ENCODE data around the gene DDX50. TPM values are rescaled to one million over a fixed set of nuclear protein-coding genes. Genes with fewer than 3 reads are reported as not detected.

Gene DDX50
- total RNA-seq, 1 experiment from 2014 or later: 44.4 TPM

DNA sequence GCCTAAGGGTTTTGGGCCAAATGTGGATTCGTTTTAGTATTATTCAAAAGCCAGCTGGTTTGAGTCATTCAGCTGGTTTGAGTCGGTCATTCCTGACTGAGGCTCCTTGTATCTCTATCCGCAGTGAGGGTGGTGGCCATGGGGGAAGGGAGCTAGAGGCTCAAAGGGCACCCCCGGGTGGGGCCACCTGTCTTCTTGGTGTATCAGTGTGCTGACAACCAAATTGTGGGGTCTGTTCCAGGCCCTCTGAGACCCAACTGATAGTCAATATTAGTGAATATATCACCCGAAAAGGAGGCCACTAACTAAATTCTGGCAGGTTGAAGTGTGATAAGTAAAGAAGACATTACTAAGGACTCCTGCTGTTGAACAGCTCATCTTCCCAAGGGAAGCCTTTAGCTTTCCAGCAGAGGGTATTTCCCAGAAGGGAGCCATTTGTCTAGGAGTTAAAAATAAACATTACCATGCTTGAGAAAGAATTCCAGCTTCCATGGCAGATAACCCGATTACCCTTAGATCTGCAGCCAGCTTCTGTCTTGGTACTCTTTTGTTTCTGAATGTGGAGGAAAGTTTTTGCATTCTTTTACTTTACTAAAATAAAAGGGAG, 29.9 kb upstream of the DDX50 start:
- peaks cover 14% of the 10 kb centered on the region for H3K27me3 Mint-ChIP-seq (ENCODE audit: unreplicated experiment)
- H3K4me1 Mint-ChIP-seq (ENCODE audit: low read depth, unreplicated experiment): no peaks in the 10 kb centered on the region
- intact Hi-C loops (cut with micrococcal nuclease; ENCODE audit: unreplicated experiment): no loop called here
- peaks cover 4% of the 10 kb centered on the region for H3K9me3 Mint-ChIP-seq (ENCODE audit: low read depth, unreplicated experiment)
- H3K4me3 Mint-ChIP-seq (ENCODE audit: low read depth, unreplicated experiment): no peak overlapping the region
- H3K36me3 Mint-ChIP-seq (ENCODE audit: insufficient read depth, unreplicated experiment): no peaks in the 10 kb centered on the region
- CTCF ChIA-PET: interaction anchor here (0.9 kb wide), 1 partner anchor 18 kb away, joined by 3 read pairs; no protein-coding TSS in a partner anchor
- no TSS peak for BruUV-seq (replicated peaks)
- DNase-seq: no peak
- H3K27ac Mint-ChIP-seq (ENCODE audit: unreplicated experiment): no peak overlapping the region
- TF ChIP-seq, protein P1, sequence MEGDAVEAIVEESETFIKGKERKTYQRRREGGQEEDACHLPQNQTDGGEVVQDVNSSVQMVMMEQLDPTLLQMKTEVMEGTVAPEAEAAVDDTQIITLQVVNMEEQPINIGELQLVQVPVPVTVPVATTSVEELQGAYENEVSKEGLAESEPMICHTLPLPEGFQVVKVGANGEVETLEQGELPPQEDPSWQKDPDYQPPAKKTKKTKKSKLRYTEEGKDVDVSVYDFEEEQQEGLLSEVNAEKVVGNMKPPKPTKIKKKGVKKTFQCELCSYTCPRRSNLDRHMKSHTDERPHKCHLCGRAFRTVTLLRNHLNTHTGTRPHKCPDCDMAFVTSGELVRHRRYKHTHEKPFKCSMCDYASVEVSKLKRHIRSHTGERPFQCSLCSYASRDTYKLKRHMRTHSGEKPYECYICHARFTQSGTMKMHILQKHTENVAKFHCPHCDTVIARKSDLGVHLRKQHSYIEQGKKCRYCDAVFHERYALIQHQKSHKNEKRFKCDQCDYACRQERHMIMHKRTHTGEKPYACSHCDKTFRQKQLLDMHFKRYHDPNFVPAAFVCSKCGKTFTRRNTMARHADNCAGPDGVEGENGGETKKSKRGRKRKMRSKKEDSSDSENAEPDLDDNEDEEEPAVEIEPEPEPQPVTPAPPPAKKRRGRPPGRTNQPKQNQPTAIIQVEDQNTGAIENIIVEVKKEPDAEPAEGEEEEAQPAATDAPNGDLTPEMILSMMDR (IDR thresholded peaks at IDR 0.05; ENCODE audit: unreplicated experiment): no peak

DNA sequence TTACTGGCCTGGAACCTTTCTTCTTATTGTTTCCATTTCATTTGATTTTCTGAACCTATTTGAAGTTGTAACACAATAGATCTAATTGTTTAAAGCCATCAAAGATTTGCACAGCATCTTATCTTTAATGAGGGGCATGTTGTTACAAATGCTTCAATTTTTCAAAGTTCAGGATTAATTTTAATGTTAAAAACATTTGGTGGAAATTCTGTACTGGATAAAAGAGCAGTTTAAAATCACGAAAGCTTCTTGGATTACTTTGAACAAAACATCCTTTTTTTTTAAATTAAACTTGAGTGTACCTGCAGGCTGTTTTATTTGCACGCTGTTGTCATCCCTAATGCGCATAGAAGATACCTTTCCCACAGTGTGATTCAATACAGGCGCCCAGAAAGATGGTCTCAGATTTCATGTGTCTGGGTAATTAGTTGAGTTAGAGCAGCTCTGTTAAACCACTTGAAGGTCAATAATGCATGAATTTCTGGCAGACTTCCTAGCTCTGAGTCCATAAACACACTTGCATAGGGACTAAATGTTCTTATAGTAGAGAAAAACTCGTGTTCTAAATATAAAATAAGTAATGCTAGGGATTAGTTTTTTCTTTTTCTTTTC, 29.3 kb upstream of the DDX50 start:
- Mint-ChIP-seq H3K27me3 (ENCODE audit: unreplicated experiment) (peaks cover 14% of the 10 kb centered on the region), H3K4me1 (ENCODE audit: low read depth, unreplicated experiment) (no peaks in the 10 kb centered on the region), H3K36me3 (ENCODE audit: insufficient read depth, unreplicated experiment) (no peaks in the 10 kb centered on the region), H3K27ac (ENCODE audit: unreplicated experiment) (no peak overlapping the region), H3K9me3 (ENCODE audit: low read depth, unreplicated experiment) (peaks cover 4% of the 10 kb centered on the region), H3K4me3 (ENCODE audit: low read depth, unreplicated experiment) (no peak overlapping the region)
- TF ChIP-seq, protein P1 (IDR thresholded peaks at IDR 0.05; ENCODE audit: unreplicated experiment): no peak
- CTCF ChIA-PET: no interaction called here
- DNase-seq: no peak
- intact Hi-C loops (cut with micrococcal nuclease; ENCODE audit: unreplicated experiment): no loop called here
- BruUV-seq (replicated peaks): no TSS peak

DNA sequence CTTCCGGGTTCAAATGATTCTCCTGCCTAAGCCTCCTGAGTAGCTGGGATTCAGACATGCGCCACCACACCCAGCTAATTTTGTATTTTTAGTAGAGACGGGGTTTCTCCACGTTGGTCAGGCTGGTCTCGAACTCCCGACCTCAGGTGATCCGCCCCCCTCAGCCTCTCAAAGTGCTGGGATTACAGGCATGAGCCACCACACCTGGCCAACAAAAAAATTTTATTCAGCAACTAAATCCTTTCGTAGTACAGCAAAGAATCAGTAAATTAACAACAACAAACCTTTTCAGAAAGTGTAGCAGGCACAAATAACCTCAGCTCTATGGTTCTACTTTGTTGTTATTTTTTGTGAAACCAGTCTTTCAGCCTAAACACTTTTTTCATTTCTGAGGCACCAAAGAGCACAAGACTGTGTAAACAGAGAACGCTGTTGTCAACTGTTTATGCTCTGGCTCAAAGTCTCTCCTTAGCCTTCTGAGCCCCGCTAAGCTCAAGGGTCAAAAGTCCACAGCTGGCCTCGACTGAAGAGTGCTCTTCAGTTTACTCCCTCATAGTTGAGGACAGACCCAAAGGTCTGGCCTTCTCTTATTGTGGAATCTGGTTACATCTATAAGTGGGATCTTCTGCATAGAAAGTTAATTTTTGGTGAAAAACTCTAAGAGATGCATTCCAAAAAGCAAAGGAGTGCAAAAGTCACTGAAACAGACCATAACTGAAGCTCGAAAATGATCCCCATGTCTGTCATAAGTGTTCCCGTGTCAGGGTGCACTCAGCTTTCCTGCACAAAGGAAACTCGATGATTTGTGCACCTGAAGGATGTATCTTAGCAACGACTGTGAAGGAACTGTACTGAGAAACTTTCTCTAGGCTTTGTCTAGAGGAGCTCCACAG, 24.6 kb upstream of the DDX50 start:
- intact Hi-C loops (cut with micrococcal nuclease; ENCODE audit: unreplicated experiment): no loop called here
- TF ChIP-seq, protein P1 (IDR thresholded peaks at IDR 0.05; ENCODE audit: unreplicated experiment): no peak
- Mint-ChIP-seq H3K9me3 (ENCODE audit: low read depth, unreplicated experiment) (no peaks in the 10 kb centered on the region), H3K27me3 (ENCODE audit: unreplicated experiment) (no peaks in the 10 kb centered on the region), H3K27ac (ENCODE audit: unreplicated experiment) (no peak overlapping the region), H3K4me1 (ENCODE audit: low read depth, unreplicated experiment) (no peaks in the 10 kb centered on the region), H3K4me3 (ENCODE audit: low read depth, unreplicated experiment) (no peak overlapping the region), H3K36me3 (ENCODE audit: insufficient read depth, unreplicated experiment) (no peaks in the 10 kb centered on the region)
- no peak for DNase-seq
- CTCF ChIA-PET: no interaction called here
- no TSS peak for BruUV-seq (replicated peaks)

DNA sequence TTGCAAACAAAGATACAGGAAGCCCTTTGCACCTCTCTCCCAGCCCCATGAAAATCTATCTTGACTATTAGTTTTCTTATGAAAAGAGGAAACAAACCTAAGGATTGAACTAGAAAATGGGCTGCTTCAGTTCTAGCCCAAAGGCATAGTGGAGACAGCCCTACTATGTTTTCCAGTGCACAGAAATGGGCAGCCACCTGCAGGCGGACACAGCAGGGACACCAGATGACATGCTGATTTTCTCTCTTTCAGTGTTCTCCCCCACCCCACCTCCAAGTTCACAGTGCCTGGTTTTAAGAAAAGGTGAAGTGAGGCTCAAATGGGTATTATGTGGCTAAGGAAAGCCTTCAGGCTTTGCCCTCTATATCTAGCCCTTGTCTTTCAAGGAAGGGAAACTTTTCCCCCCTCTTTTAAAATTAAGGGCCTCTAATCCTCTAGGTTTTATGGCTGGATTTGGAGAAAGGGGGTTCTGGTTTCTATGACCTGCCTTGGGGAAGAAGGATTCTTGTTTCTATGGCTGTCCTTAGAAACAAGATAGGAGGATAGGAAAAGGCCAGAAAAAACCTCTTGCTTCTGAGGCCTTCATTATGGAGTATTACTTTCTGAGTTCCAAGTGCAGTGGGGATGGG, 23.5 kb upstream of the DDX50 start:
- CTCF ChIA-PET: no interaction called here
- intact Hi-C loops (cut with micrococcal nuclease; ENCODE audit: unreplicated experiment): no loop called here
- H3K4me1 Mint-ChIP-seq (ENCODE audit: low read depth, unreplicated experiment): no peaks in the 10 kb centered on the region

More for the DNA sequence above, 23.5 kb upstream of the DDX50 start:
- no peak overlapping the region for H3K4me3 Mint-ChIP-seq (ENCODE audit: low read depth, unreplicated experiment)
- H3K27me3 Mint-ChIP-seq (ENCODE audit: unreplicated experiment): no peaks in the 10 kb centered on the region
- no peaks in the 10 kb centered on the region for H3K36me3 Mint-ChIP-seq (ENCODE audit: insufficient read depth, unreplicated experiment)
- no TSS peak for BruUV-seq (replicated peaks)
- no peak for DNase-seq
- H3K9me3 Mint-ChIP-seq (ENCODE audit: low read depth, unreplicated experiment): no peaks in the 10 kb centered on the region
- no peak overlapping the region for H3K27ac Mint-ChIP-seq (ENCODE audit: unreplicated experiment)
- TF ChIP-seq, protein P1 (IDR thresholded peaks at IDR 0.05; ENCODE audit: unreplicated experiment): no peak
